HCT116 (cell line): ENCODE results near the gene SLC34A1. TPM values are rescaled to one million over a fixed set of nuclear protein-coding genes. Genes with fewer than 3 reads are reported as not detected.
A peak's percentile ranks its signal among the peaks of the same experiment; 100 is the strongest.

Experiments
- ATAC-seq: fragments of 200-7000 bp; cut with Tn5 transposase; 2 replicates; pipeline ENCODE4 v1.9.1; 2020; ENCODE audit warnings: mild to moderate bottlenecking, moderate library complexity
- BruUV-seq: library from RNA; stranded (reverse); fragments of 400-500 nt; replicated peaks from 2 replicates; lab custom pipeline; 2021; lab: Mats Ljungman, UMichigan
- CTCF ChIA-PET: fragments of 300-600 bp; sonication (Branson Sonifier 250); formaldehyde crosslinking; loops from one replicate; lab custom pipeline; 2021; ENCODE audit warnings: antibody characterized with exemption; lab: Charles Lee
- POLR2A ChIA-PET: fragments of 300-600, 350-600 bp; sonication (Branson Sonifier 250); formaldehyde crosslinking; loops from one replicate; lab custom pipeline; 2021; ENCODE audit warnings: antibody characterized with exemption; lab: Charles Lee
- RAD21 ChIA-PET, 2 experiments: fragments of 300-600 bp; sonication (Branson Sonifier 250); formaldehyde crosslinking; loops; one replicate each; lab custom pipeline; 2023; ENCODE audit warnings: low total read pairs in 2 of 2; ENCODE audit not compliant: uncharacterized antibody in 2 of 2, unreplicated experiment in 2 of 2, low non-redundant PET in 1 of 2; lab: Charles Lee
- DNase-seq: peaks from one replicate; pipeline ENCODE4 v3.0.0-alpha.2; 2010; ENCODE audit warnings: low read depth, low spot score
- H2AFZ ChIP-seq: fragments of 200-600 bp; shearing (Covaris generic), sonication (generic); 2 replicates; pipeline ENCODE4 v1.6.1; 2017; ENCODE audit warnings: low read depth, mixed run types, mixed read lengths, antibody characterized with exemption, low read length; ENCODE audit not compliant: poor library complexity, severe bottlenecking
- H3K27ac ChIP-seq: 2 replicates; pipeline ENCODE4 v1.5.1; 2012; ENCODE audit warnings: low read depth, low read length
- H3K27me3 ChIP-seq: fragments of 200-600 bp; sonication (generic); 2 replicates; pipeline ENCODE4 v1.6.1; 2016; ENCODE audit warnings: mixed run types, low read length, mixed read lengths; ENCODE audit not compliant: insufficient read depth
- H3K36me3 ChIP-seq, 2 experiments: fragments of 200-500 bp in 1 of 2; fragments of 200-600 bp in 1 of 2; sonication (Bioruptor generic) in 1 of 2; sonication (generic) in 1 of 2; 2 replicates each; pipeline versions ENCODE4 v1.5.1 to v1.6.1; 2014 to 2016; ENCODE audit warnings: low read length in 2 of 2, inconsistent platforms in 1 of 2, mixed read lengths in 1 of 2, mixed run types in 1 of 2; ENCODE audit not compliant: insufficient read depth in 2 of 2, control insufficient read depth in 1 of 2
- H3K4me1 ChIP-seq, 2 experiments: fragments of 200-600 bp in 1 of 2; sonication (generic) in 1 of 2; 2 replicates each; pipeline versions ENCODE4 v1.5.1 to v1.6.1; 2012 to 2017; ENCODE audit warnings: low read length in 2 of 2, inconsistent platforms in 1 of 2, mild to moderate bottlenecking in 1 of 2, mixed read lengths in 1 of 2, mixed run types in 1 of 2, moderate library complexity in 1 of 2; ENCODE audit not compliant: insufficient read depth in 2 of 2, control insufficient read depth in 1 of 2
- H3K4me2 ChIP-seq: fragments of 200-600 bp; sonication (generic); 2 replicates; pipeline ENCODE4 v1.6.1; 2017; ENCODE audit warnings: mixed run types, low read length, mixed read lengths
- H3K4me3 ChIP-seq, 2 experiments: fragments of 200-600 bp in 1 of 2; sonication (generic) in 1 of 2; replicated peaks in 1 of 2; 2 replicates each; pipeline ENCODE4 v1.5.1; 2011 to 2016; ENCODE audit warnings: low read length in 2 of 2, control low read depth in 1 of 2, low read depth in 1 of 2, mild to moderate bottlenecking in 1 of 2, mixed read lengths in 1 of 2, mixed run types in 1 of 2
- H3K79me2 ChIP-seq: fragments of 200-600 bp; sonication (generic); 2 replicates; pipeline ENCODE4 v1.6.1; 2017; ENCODE audit warnings: mild to moderate bottlenecking, mixed run types, low read length, moderate library complexity, mixed read lengths; ENCODE audit not compliant: insufficient read depth
- H3K9ac ChIP-seq: fragments of 200-600 bp; sonication (generic); 2 replicates; pipeline ENCODE4 v1.6.1; 2016; ENCODE audit warnings: low read length, mixed read lengths
- H3K9me2 ChIP-seq: fragments of 200-600 bp; sonication (generic), shearing (Covaris generic); 2 replicates; pipeline ENCODE4 v1.6.1; 2017; ENCODE audit warnings: mixed run types, mild to moderate bottlenecking, moderate library complexity; ENCODE audit not compliant: insufficient read depth
- H3K9me3 ChIP-seq, 2 experiments: fragments of 200-500 bp in 1 of 2; fragments of 200-600 bp in 1 of 2; sonication (Bioruptor generic) in 1 of 2; sonication (generic) in 1 of 2; 2 replicates each; pipeline ENCODE4 v1.6.1; 2014 to 2017; ENCODE audit warnings: low read length in 2 of 2, mixed read lengths in 2 of 2, inconsistent platforms in 1 of 2, low read depth in 1 of 2, mild to moderate bottlenecking in 1 of 2, mixed run types in 1 of 2, moderate library complexity in 1 of 2; ENCODE audit not compliant: control insufficient read depth in 1 of 2, insufficient read depth in 1 of 2
- H4K20me1 ChIP-seq: fragments of 200-600 bp; sonication (generic), shearing (Covaris generic); 2 replicates; pipeline ENCODE4 v1.6.1; 2017; ENCODE audit warnings: mixed run types, mild to moderate bottlenecking, moderate library complexity; ENCODE audit not compliant: insufficient read depth
- CTCF ChIP-seq, 3 experiments: fragments of 200-600 bp in 1 of 3; sonication (generic) in 1 of 3; IDR thresholded peaks in 2 of 3; conservative IDR thresholded peaks in 1 of 3; 2 replicates each; pipeline ENCODE4 v1.5.1; 2012 to 2017; ENCODE audit warnings: low read depth in 2 of 3, low read length in 2 of 3, antibody characterized with exemption in 1 of 3, borderline replicate concordance in 1 of 3, control low read depth in 1 of 3, mild to moderate bottlenecking in 1 of 3, mixed read lengths in 1 of 3, mixed run types in 1 of 3, moderate library complexity in 1 of 3; ENCODE audit not compliant: insufficient read depth in 1 of 3
- EGR1 ChIP-seq: IDR thresholded peaks from 2 replicates; pipeline ENCODE4 v1.6.1; 2012; ENCODE audit warnings: low read depth
- EZH2phosphoT487 ChIP-seq: fragments of 200-600 bp; IDR thresholded peaks from 2 replicates; pipeline ENCODE4 v1.6.1; 2018; ENCODE audit warnings: antibody characterized with exemption, borderline replicate concordance
- POLR2AphosphoS5 ChIP-seq: IDR thresholded peaks from 2 replicates; pipeline ENCODE4 v1.6.1; 2011; ENCODE audit warnings: mild to moderate bottlenecking, low read depth, low read length, moderate library complexity
- SIN3A ChIP-seq: IDR thresholded peaks from 2 replicates; pipeline ENCODE4 v1.6.1; 2012; ENCODE audit warnings: low read depth
- ZFX ChIP-seq: fragments of 450-650 bp; IDR thresholded peaks from 2 replicates; pipeline ENCODE4 v1.6.1; 2017
- intact Hi-C: fragments of 100-400 bp; cut with micrococcal nuclease; formaldehyde crosslinking; loops from 2 replicates; pipeline ENCODE4 v1.10.0; 2022
- total RNA-seq: library from RNA; stranded (reverse); gene quantifications from one replicate; pipeline ENCODE4 v1.2.1, GENCODE V29; 2021; ENCODE audit not compliant: unreplicated experiment

SLC34A1 gene
- total RNA-seq, 1 experiment from 2014 or later, result not detected

GRCh38 chr5:177432839-177433657, 48.8 kb downstream of the SLC34A1 start:
- H4K20me1 ChIP-seq, result no peaks in the 10 kb centered on the region
- peaks cover 1 to 17% of the 10 kb centered on the region in 2 experiments; a peak in 3 of 4 replicates for H3K4me1 ChIP-seq
- no TSS peak for BruUV-seq
- TF ChIP-seq CTCF (IDR thresholded peaks at IDR 0.05 in 2 of 3, conservative IDR thresholded peaks at IDR 0.05 in 1 of 3; ENCODE audit: borderline replicate concordance in 1 of 3, insufficient read depth in 1 of 3, low read depth in 2 of 3, low read length in 2 of 3) (no peak), ZFX (no peak), EGR1 (no peak), SIN3A (no peak)
- no peak overlapping the region for H2AFZ ChIP-seq
- H3K4me3 ChIP-seq, result no peak overlapping the region
- no peaks in the 10 kb centered on the region for H3K9me3 ChIP-seq
- intact Hi-C loops, result no loop called here
- DNase-seq, result no peak
- H3K4me2 ChIP-seq, result no peak overlapping the region
- RAD21 ChIA-PET, result no interaction called here
- no peaks in the 10 kb centered on the region for H3K9me2 ChIP-seq
- CTCF ChIA-PET, result interaction anchor here (1.3 kb wide), 1 partner anchor 29 kb away, joined by 4 read pairs; no protein-coding TSS in a partner anchor
- ATAC-seq, result no peak
- no peaks in the 10 kb centered on the region for H3K27me3 ChIP-seq
- H3K36me3 ChIP-seq, result peaks cover 25 to 41% of the 10 kb centered on the region in 2 experiments; a peak in 3 of 4 replicates
- POLR2A ChIA-PET, result interaction anchor here (1.3 kb wide), 1 partner anchor 42 kb away, joined by 3 read pairs; no protein-coding TSS in a partner anchor
- no peak overlapping the region for H3K9ac ChIP-seq
- peaks cover 25% of the 10 kb centered on the region for H3K79me2 ChIP-seq
- no peak overlapping the region for H3K27ac ChIP-seq

GRCh38 chr5:177433658-177434217, 49.5 kb downstream of the SLC34A1 start:
- intact Hi-C loops, result no loop called here
- H3K9ac ChIP-seq, result no peak overlapping the region
- POLR2A ChIA-PET, result interaction anchor here (1.0 kb wide), 1 partner anchor 31 kb away, joined by 3 read pairs; no protein-coding TSS in a partner anchor
- H4K20me1 ChIP-seq, result no peaks in the 10 kb centered on the region
- no peak for DNase-seq
- no TSS peak for BruUV-seq
- no peaks in the 10 kb centered on the region for H3K27me3 ChIP-seq
- peaks cover 0 to 10% of the 10 kb centered on the region in 2 experiments; a peak in 2 of 4 replicates for H3K4me1 ChIP-seq
- CTCF ChIA-PET, result interaction anchor here (1.3 kb wide), 1 partner anchor 30 kb away, joined by 4 read pairs; no protein-coding TSS in a partner anchor
- TF ChIP-seq EZH2phosphoT487 (no peak), POLR2AphosphoS5 (peak; percentile 23; the same call in 1 of the 2 replicates)
- no peaks in the 10 kb centered on the region for H3K9me3 ChIP-seq
- H3K27ac ChIP-seq, result no peak overlapping the region
- peaks cover 18% of the 10 kb centered on the region for H3K79me2 ChIP-seq
- no peaks in the 10 kb centered on the region for H3K9me2 ChIP-seq
- H3K36me3 ChIP-seq, result peaks cover 25 to 46% of the 10 kb centered on the region in 2 experiments; a peak in 3 of 4 replicates
- H2AFZ ChIP-seq, result no peak overlapping the region
- no peak overlapping the region for H3K4me3 ChIP-seq
- H3K4me2 ChIP-seq, result no peak overlapping the region
- RAD21 ChIA-PET, result no interaction called here
- ATAC-seq, result no peak
